Measurements from ENCODE around the gene LTBP1.

DNA sequence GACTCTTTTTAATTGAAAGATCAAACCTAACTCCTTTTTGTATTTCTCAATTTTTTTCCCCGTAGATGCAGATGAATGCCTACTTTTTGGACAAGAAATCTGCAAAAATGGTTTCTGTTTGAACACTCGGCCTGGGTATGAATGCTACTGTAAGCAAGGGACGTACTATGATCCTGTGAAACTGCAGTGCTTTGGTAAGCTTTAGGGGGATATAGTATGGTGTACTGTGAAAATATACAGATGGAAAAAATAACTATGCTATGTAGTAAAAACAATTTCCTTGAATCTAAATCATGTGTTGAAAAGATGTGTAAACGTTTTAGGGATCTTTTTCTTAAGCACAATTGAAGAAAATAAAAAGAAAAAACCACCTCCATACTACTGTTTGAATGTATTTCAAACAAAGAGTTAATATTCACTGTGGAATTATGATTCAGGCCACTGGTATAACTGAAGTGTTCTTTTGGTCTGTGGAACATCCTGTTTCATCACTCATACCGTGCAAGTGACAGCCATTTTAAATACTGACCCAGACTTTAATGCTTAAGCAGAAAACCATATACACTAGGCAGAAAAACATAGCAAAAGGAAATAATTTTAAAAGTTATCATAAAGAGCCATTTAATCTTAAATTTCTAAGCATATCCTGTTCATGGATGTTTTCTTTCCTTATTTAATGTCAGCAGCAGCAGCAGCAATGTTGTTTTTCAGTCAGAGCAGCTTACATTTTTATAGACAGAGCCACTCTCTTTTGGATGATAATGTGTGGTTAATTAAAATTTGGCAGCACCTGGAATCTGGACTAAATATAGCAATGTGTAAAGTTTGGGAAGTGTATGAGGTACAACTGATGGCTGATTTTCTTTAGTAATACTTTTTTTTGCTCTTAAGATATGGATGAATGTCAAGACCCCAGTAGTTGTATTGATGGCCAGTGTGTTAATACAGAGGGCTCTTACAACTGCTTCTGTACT, 416.9 kb downstream of the LTBP1 start:
- no peak for TF ChIP-seq EP300 (IDR thresholded peaks at IDR 0.05)
- TF ChIP-seq HOXA7 (CRISPR knock-in tag; IDR thresholded peaks at IDR 0.05) = no peak
- TF ChIP-seq CHD2 (IDR thresholded peaks at IDR 0.05; ENCODE audit: low read length, partially characterized antibody) = no peak
- no peak for TF ChIP-seq RAD21 (conservative IDR thresholded peaks at IDR 0.05 in 1 of 2, IDR thresholded peaks at IDR 0.05 in 1 of 2)
- TF ChIP-seq, protein P1, sequence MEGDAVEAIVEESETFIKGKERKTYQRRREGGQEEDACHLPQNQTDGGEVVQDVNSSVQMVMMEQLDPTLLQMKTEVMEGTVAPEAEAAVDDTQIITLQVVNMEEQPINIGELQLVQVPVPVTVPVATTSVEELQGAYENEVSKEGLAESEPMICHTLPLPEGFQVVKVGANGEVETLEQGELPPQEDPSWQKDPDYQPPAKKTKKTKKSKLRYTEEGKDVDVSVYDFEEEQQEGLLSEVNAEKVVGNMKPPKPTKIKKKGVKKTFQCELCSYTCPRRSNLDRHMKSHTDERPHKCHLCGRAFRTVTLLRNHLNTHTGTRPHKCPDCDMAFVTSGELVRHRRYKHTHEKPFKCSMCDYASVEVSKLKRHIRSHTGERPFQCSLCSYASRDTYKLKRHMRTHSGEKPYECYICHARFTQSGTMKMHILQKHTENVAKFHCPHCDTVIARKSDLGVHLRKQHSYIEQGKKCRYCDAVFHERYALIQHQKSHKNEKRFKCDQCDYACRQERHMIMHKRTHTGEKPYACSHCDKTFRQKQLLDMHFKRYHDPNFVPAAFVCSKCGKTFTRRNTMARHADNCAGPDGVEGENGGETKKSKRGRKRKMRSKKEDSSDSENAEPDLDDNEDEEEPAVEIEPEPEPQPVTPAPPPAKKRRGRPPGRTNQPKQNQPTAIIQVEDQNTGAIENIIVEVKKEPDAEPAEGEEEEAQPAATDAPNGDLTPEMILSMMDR (IDR thresholded peaks at IDR 0.05) = no peak
- TF ChIP-seq, protein P2, sequence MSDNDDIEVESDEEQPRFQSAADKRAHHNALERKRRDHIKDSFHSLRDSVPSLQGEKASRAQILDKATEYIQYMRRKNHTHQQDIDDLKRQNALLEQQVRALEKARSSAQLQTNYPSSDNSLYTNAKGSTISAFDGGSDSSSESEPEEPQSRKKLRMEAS (IDR thresholded peaks at IDR 0.05) = no peak
- no peak for TF ChIP-seq POLR2A (IDR thresholded peaks at IDR 0.05; ENCODE audit: low read length)
- no peak for TF ChIP-seq JUN (IDR thresholded peaks at IDR 0.05)
- no peak for TF ChIP-seq BHLHE40 (IDR thresholded peaks at IDR 0.05; ENCODE audit: low read depth, low read length)
